HCT116 (cell line): ENCODE results near the gene GPAT3. TPM values are rescaled to one million over a fixed set of nuclear protein-coding genes. Genes with fewer than 3 reads are reported as not detected.

ENCODE experiments used
- ATAC-seq: fragments of 200-7000 bp; cut with Tn5 transposase; 2 replicates; pipeline ENCODE4 v1.9.1; 2020; ENCODE audit warnings: mild to moderate bottlenecking, moderate library complexity
- BruUV-seq: library from RNA; stranded (reverse); fragments of 400-500 nt; replicated peaks from 2 replicates; lab custom pipeline; 2021; lab: Mats Ljungman, UMichigan
- CTCF ChIA-PET: fragments of 300-600 bp; sonication (Branson Sonifier 250); formaldehyde crosslinking; loops from one replicate; lab custom pipeline; 2021; ENCODE audit warnings: antibody characterized with exemption; lab: Charles Lee
- POLR2A ChIA-PET: fragments of 300-600, 350-600 bp; sonication (Branson Sonifier 250); formaldehyde crosslinking; loops from one replicate; lab custom pipeline; 2021; ENCODE audit warnings: antibody characterized with exemption; lab: Charles Lee
- RAD21 ChIA-PET, 2 experiments: fragments of 300-600 bp; sonication (Branson Sonifier 250); formaldehyde crosslinking; loops; one replicate each; lab custom pipeline; 2023; ENCODE audit warnings: low total read pairs in 2 of 2; ENCODE audit not compliant: uncharacterized antibody in 2 of 2, unreplicated experiment in 2 of 2, low non-redundant PET in 1 of 2; lab: Charles Lee
- DNase-seq: peaks from one replicate; pipeline ENCODE4 v3.0.0-alpha.2; 2010; ENCODE audit warnings: low read depth, low spot score
- H2AFZ ChIP-seq: fragments of 200-600 bp; shearing (Covaris generic), sonication (generic); 2 replicates; pipeline ENCODE4 v1.6.1; 2017; ENCODE audit warnings: low read depth, mixed run types, mixed read lengths, antibody characterized with exemption, low read length; ENCODE audit not compliant: poor library complexity, severe bottlenecking
- H3K27ac ChIP-seq: 2 replicates; pipeline ENCODE4 v1.5.1; 2012; ENCODE audit warnings: low read depth, low read length
- H3K27me3 ChIP-seq: fragments of 200-600 bp; sonication (generic); 2 replicates; pipeline ENCODE4 v1.6.1; 2016; ENCODE audit warnings: mixed run types, low read length, mixed read lengths; ENCODE audit not compliant: insufficient read depth
- H3K36me3 ChIP-seq, 2 experiments: fragments of 200-500 bp in 1 of 2; fragments of 200-600 bp in 1 of 2; sonication (Bioruptor generic) in 1 of 2; sonication (generic) in 1 of 2; 2 replicates each; pipeline versions ENCODE4 v1.5.1 to v1.6.1; 2014 to 2016; ENCODE audit warnings: low read length in 2 of 2, inconsistent platforms in 1 of 2, mixed read lengths in 1 of 2, mixed run types in 1 of 2; ENCODE audit not compliant: insufficient read depth in 2 of 2, control insufficient read depth in 1 of 2
- H3K4me1 ChIP-seq, 2 experiments: fragments of 200-600 bp in 1 of 2; sonication (generic) in 1 of 2; 2 replicates each; pipeline versions ENCODE4 v1.5.1 to v1.6.1; 2012 to 2017; ENCODE audit warnings: low read length in 2 of 2, inconsistent platforms in 1 of 2, mild to moderate bottlenecking in 1 of 2, mixed read lengths in 1 of 2, mixed run types in 1 of 2, moderate library complexity in 1 of 2; ENCODE audit not compliant: insufficient read depth in 2 of 2, control insufficient read depth in 1 of 2
- H3K4me2 ChIP-seq: fragments of 200-600 bp; sonication (generic); 2 replicates; pipeline ENCODE4 v1.6.1; 2017; ENCODE audit warnings: mixed run types, low read length, mixed read lengths
- H3K4me3 ChIP-seq, 2 experiments: fragments of 200-600 bp in 1 of 2; sonication (generic) in 1 of 2; replicated peaks in 1 of 2; 2 replicates each; pipeline ENCODE4 v1.5.1; 2011 to 2016; ENCODE audit warnings: low read length in 2 of 2, control low read depth in 1 of 2, low read depth in 1 of 2, mild to moderate bottlenecking in 1 of 2, mixed read lengths in 1 of 2, mixed run types in 1 of 2
- H3K79me2 ChIP-seq: fragments of 200-600 bp; sonication (generic); 2 replicates; pipeline ENCODE4 v1.6.1; 2017; ENCODE audit warnings: mild to moderate bottlenecking, mixed run types, low read length, moderate library complexity, mixed read lengths; ENCODE audit not compliant: insufficient read depth
- H3K9ac ChIP-seq: fragments of 200-600 bp; sonication (generic); 2 replicates; pipeline ENCODE4 v1.6.1; 2016; ENCODE audit warnings: low read length, mixed read lengths
- H3K9me2 ChIP-seq: fragments of 200-600 bp; sonication (generic), shearing (Covaris generic); 2 replicates; pipeline ENCODE4 v1.6.1; 2017; ENCODE audit warnings: mixed run types, mild to moderate bottlenecking, moderate library complexity; ENCODE audit not compliant: insufficient read depth
- H3K9me3 ChIP-seq, 2 experiments: fragments of 200-500 bp in 1 of 2; fragments of 200-600 bp in 1 of 2; sonication (Bioruptor generic) in 1 of 2; sonication (generic) in 1 of 2; 2 replicates each; pipeline ENCODE4 v1.6.1; 2014 to 2017; ENCODE audit warnings: low read length in 2 of 2, mixed read lengths in 2 of 2, inconsistent platforms in 1 of 2, low read depth in 1 of 2, mild to moderate bottlenecking in 1 of 2, mixed run types in 1 of 2, moderate library complexity in 1 of 2; ENCODE audit not compliant: control insufficient read depth in 1 of 2, insufficient read depth in 1 of 2
- H4K20me1 ChIP-seq: fragments of 200-600 bp; sonication (generic), shearing (Covaris generic); 2 replicates; pipeline ENCODE4 v1.6.1; 2017; ENCODE audit warnings: mixed run types, mild to moderate bottlenecking, moderate library complexity; ENCODE audit not compliant: insufficient read depth
- CEBPB ChIP-seq: IDR thresholded peaks from 2 replicates; pipeline ENCODE4 v1.6.1; 2012; ENCODE audit warnings: low read depth
- RAD21 ChIP-seq: IDR thresholded peaks from 2 replicates; pipeline ENCODE4 v1.6.1; 2012; ENCODE audit warnings: low read depth, mild to moderate bottlenecking
- intact Hi-C: fragments of 100-400 bp; cut with micrococcal nuclease; formaldehyde crosslinking; loops from 2 replicates; pipeline ENCODE4 v1.10.0; 2022
- total RNA-seq: library from RNA; stranded (reverse); gene quantifications from one replicate; pipeline ENCODE4 v1.2.1, GENCODE V29; 2021; ENCODE audit not compliant: unreplicated experiment
- TF ChIP-seq, protein P1 (sequence below), 3 experiments: fragments of 200-600 bp in 1 of 3; sonication (generic) in 1 of 3; IDR thresholded peaks in 2 of 3; conservative IDR thresholded peaks in 1 of 3; 2 replicates each; pipeline ENCODE4 v1.5.1; 2012 to 2017; ENCODE audit warnings: low read depth in 2 of 3, low read length in 2 of 3, antibody characterized with exemption in 1 of 3, borderline replicate concordance in 1 of 3, control low read depth in 1 of 3, mild to moderate bottlenecking in 1 of 3, mixed read lengths in 1 of 3, mixed run types in 1 of 3, moderate library complexity in 1 of 3; ENCODE audit not compliant: insufficient read depth in 1 of 3
- TF ChIP-seq, protein P2 (sequence below): IDR thresholded peaks from 2 replicates; pipeline ENCODE4 v1.6.1; 2012

The GPAT3 gene
- total RNA-seq, 1 experiment from 2014 or later = 36.7 TPM

DNA sequence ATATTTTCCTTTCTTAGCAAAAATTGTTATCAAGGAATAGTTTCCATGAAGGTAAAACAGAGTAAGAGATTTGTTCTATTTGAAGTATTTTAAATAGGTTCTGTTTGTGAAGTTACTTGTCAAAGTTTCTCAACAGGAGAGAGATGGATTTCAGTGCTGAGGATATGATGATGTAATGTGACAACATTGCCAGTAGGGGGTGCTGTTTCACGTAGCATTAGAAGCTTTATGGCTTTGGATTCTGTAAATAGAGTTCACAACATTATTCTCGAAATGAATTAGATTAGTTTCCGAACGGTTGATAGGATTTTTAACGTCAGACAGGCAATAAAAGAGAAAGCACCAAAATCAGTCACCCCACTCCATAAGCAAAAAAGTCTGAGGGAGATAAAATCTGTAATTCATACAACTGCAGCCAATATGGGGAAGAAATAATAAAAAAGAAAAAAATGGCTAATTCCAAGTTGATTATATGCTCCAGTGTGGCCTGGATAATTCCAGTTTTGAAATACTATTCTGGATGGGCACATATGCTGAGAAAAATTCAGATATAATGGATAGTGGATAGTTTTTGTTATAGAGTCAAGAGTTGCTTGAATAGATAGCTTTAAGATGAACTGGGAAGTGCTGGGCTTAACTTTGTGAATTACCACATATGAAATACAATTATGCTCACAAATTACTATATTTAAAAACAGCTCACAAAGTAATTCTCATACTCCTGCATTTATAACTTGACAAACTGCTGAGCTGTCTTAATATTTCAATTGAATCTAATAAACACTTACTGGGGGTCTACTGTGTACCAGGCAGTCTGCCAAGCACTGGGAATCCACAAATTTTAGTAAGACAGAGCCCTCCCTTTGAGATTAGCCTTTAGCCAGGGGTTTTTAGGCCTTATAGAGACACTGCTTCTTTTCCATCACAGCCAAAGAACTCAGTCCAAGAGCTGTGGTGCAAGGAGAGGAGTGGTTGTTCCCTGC, 109.1 kb downstream of the GPAT3 start:
- Histone ChIP-seq H4K20me1 (no peaks in the 10 kb centered on the region), H3K9me2 (no peaks in the 10 kb centered on the region), H3K4me1 (no peaks in the 10 kb centered on the region), H3K27ac (no peak overlapping the region), H3K79me2 (no peaks in the 10 kb centered on the region), H3K9ac (no peak overlapping the region), H3K9me3 (no peaks in the 10 kb centered on the region), H2AFZ (peak overlapping the region; percentile 89), H3K4me3 (no peak overlapping the region), H3K4me2 (peak overlapping the region; percentile 11; the same call in 1 of the 2 replicates), H3K36me3 (no peaks in the 10 kb centered on the region), H3K27me3 (no peaks in the 10 kb centered on the region)
- TF ChIP-seq, protein P1, sequence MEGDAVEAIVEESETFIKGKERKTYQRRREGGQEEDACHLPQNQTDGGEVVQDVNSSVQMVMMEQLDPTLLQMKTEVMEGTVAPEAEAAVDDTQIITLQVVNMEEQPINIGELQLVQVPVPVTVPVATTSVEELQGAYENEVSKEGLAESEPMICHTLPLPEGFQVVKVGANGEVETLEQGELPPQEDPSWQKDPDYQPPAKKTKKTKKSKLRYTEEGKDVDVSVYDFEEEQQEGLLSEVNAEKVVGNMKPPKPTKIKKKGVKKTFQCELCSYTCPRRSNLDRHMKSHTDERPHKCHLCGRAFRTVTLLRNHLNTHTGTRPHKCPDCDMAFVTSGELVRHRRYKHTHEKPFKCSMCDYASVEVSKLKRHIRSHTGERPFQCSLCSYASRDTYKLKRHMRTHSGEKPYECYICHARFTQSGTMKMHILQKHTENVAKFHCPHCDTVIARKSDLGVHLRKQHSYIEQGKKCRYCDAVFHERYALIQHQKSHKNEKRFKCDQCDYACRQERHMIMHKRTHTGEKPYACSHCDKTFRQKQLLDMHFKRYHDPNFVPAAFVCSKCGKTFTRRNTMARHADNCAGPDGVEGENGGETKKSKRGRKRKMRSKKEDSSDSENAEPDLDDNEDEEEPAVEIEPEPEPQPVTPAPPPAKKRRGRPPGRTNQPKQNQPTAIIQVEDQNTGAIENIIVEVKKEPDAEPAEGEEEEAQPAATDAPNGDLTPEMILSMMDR (IDR thresholded peaks at IDR 0.05 in 2 of 3, conservative IDR thresholded peaks at IDR 0.05 in 1 of 3; ENCODE audit: borderline replicate concordance in 1 of 3, insufficient read depth in 1 of 3, low read depth in 2 of 3, low read length in 2 of 3) = peak; percentile 75 to 95 (median 77)
- TF ChIP-seq RAD21 (peak; percentile 90), CEBPB (peak; percentile 71)
- TF ChIP-seq, protein P2, sequence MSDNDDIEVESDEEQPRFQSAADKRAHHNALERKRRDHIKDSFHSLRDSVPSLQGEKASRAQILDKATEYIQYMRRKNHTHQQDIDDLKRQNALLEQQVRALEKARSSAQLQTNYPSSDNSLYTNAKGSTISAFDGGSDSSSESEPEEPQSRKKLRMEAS = no peak
- ChIA-PET RAD21 (interaction anchor here in 1 of 2 experiments (0.5 kb wide), 1 partner anchor 126 kb away, joined by 3 read pairs; no protein-coding TSS in a partner anchor), POLR2A (no interaction called here), CTCF (interaction anchor here (0.9 to 2.5 kb wide), 12 partner anchors 10 to 1326 kb away, joined by 3 to 8 read pairs (median 4); partner anchors contain the start of gene NKX6-1)
- ATAC-seq (peak; percentile 76), DNase-seq (peak; percentile 57)
- intact Hi-C loops = loop anchor here (1.0 to 10.0 kb wide), 4 partner anchors 153 to 1330 kb away; no protein-coding TSS in a partner anchor
- BruUV-seq = no TSS peak
